Smooth muscle cell (in vitro differentiated cells): ENCODE results near the gene CDH23. TPM values are rescaled to one million over a fixed set of nuclear protein-coding genes. Genes with fewer than 3 reads are reported as not detected.

Experiments used
- DNase-seq: peaks from one replicate; lab custom pipeline; 2025; ENCODE audit not compliant: unreplicated experiment; lab: John Stamatoyannopoulos, UW
- H2AFZ ChIP-seq: fragments of 200-600 bp; sonication (generic); 2 replicates; pipeline ENCODE4 v1.6.0; 2016; ENCODE audit warnings: antibody characterized with exemption, low read depth, mild to moderate bottlenecking
- H3F3A ChIP-seq: fragments of 200-600 bp; sonication (generic); 2 replicates; pipeline ENCODE4 v1.6.0; 2017; ENCODE audit warnings: antibody characterized with exemption, low read depth
- H3K27ac ChIP-seq: fragments of 200-600 bp; sonication (generic); 2 replicates; pipeline ENCODE4 v1.5.1; 2016; ENCODE audit warnings: low read depth, mild to moderate bottlenecking
- H3K27me3 ChIP-seq: fragments of 200-600 bp; sonication (generic); 2 replicates; pipeline ENCODE4 v1.6.1; 2016; ENCODE audit warnings: low read depth, mild to moderate bottlenecking
- H3K36me3 ChIP-seq: fragments of 200-600 bp; sonication (generic); 2 replicates; pipeline ENCODE4 v1.5.1; 2016; ENCODE audit warnings: low read depth
- H3K4me1 ChIP-seq: fragments of 200-600 bp; sonication (generic); 2 replicates; pipeline ENCODE4 v1.5.1; 2016; ENCODE audit warnings: low read depth
- H3K4me2 ChIP-seq: fragments of 200-600 bp; sonication (generic); 2 replicates; pipeline ENCODE4 v1.6.0; 2016; ENCODE audit warnings: mild to moderate bottlenecking
- H3K4me3 ChIP-seq: fragments of 200-600 bp; sonication (generic); 2 replicates; pipeline ENCODE4 v1.5.1; 2016; ENCODE audit warnings: mild to moderate bottlenecking
- H3K79me2 ChIP-seq: fragments of 200-600 bp; sonication (generic); 2 replicates; pipeline ENCODE4 v1.6.0; 2016; ENCODE audit warnings: low read depth, mild to moderate bottlenecking
- H3K9ac ChIP-seq: fragments of 200-600 bp; sonication (generic); 2 replicates; pipeline ENCODE4 v1.6.0; 2016; ENCODE audit warnings: low read depth
- H3K9me3 ChIP-seq: fragments of 200-600 bp; sonication (generic); replicated peaks from 2 replicates; pipeline ENCODE4 v1.5.1; 2016; ENCODE audit warnings: low read depth
- H4K20me1 ChIP-seq: fragments of 200-600 bp; sonication (generic); 2 replicates; pipeline ENCODE4 v1.6.0; 2016; ENCODE audit warnings: low read depth
- WGBS: methylation state at CpG from one replicate; pipeline ENCODE4 v1.1.7; 2016; ENCODE audit warnings: low lambda C conversion rate; 5-methylcytosine and 5-hydroxymethylcytosine counted together
- polyA plus RNA-seq: library from polyadenylated mRNA; unstranded; fragments of >200 nt; fragmentation: Nextera tagmentation; extraction: Ambion mirVana; gene quantifications from 2 replicates; pipeline ENCODE4 v1.2.1, GENCODE V29; 2016
- total RNA-seq: library from RNA; depleted of rRNA; stranded (reverse); fragments of >200 nt; gene quantifications from 2 replicates; pipeline ENCODE4 v1.2.3, GENCODE V29; 2014
- TF ChIP-seq, protein P1 (sequence below): fragments of 200-600 bp; sonication (generic); IDR thresholded peaks from 2 replicates; pipeline ENCODE4 v1.5.1; 2017; ENCODE audit warnings: borderline replicate concordance, mild to moderate bottlenecking, antibody characterized with exemption; ENCODE audit not compliant: insufficient read depth, poor library complexity, severe bottlenecking

CDH23 gene
- total and polyA plus RNA-seq, 2 experiments from 2014 or later = 0.99 to 2.5 TPM

DNA sequence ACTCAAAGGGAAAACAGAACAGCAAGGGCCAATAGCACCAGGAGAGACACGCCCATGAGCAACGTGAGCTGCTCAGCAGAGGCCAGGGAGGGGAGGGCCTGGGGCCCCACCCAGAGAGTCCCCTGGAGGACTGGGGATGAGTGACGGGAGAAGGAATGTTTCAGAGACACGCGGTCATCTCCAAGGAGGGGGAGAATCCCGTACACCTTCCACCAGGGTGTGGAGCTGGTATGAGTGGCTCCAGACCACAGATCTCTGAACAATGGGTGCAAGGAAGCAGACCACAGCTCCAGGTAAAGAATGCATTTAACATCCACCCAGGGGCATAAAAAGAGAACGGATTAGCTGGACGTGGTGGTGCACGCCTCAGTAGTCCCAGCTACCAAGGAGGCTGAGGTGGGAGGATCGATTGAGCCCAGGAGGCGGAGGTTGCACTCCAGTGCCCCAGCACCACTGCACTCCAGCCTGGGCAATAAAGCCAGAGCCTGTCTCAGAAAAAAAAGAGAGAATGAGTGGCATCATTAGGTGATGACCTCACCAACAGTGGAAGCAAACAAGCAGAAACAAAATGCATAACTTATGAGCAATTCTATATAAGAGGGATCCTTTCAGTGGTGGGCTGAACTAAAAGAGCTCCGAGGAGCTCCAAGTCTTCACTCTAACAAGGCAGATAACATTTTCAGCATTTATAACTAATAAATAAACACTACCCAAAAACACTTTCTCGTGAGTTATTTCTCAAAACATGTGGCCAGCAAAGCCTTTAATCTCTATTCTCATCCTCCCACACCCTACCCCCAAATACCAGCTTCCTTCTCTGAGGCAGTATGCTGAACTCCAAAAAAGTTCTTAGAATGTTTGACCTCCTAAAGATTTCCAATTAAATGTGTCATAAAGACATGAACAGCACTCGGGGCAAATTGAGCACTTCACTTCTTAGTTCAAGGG, 441.8 kb downstream of the CDH23 start:
- H3K27ac ChIP-seq = peak overlapping the region; percentile 95
- peaks cover 50% of the 10 kb centered on the region for H3K4me1 ChIP-seq
- H4K20me1 ChIP-seq = peaks cover 100% of the 10 kb centered on the region
- no peaks in the 10 kb centered on the region for H3K27me3 ChIP-seq
- no peak overlapping the region for H3K4me3 ChIP-seq
- no peak overlapping the region for H2AFZ ChIP-seq
- DNase-seq = no peak
- H3F3A ChIP-seq = peaks cover 16% of the 10 kb centered on the region
- H3K9me3 ChIP-seq = no peaks in the 10 kb centered on the region
- TF ChIP-seq, protein P1, sequence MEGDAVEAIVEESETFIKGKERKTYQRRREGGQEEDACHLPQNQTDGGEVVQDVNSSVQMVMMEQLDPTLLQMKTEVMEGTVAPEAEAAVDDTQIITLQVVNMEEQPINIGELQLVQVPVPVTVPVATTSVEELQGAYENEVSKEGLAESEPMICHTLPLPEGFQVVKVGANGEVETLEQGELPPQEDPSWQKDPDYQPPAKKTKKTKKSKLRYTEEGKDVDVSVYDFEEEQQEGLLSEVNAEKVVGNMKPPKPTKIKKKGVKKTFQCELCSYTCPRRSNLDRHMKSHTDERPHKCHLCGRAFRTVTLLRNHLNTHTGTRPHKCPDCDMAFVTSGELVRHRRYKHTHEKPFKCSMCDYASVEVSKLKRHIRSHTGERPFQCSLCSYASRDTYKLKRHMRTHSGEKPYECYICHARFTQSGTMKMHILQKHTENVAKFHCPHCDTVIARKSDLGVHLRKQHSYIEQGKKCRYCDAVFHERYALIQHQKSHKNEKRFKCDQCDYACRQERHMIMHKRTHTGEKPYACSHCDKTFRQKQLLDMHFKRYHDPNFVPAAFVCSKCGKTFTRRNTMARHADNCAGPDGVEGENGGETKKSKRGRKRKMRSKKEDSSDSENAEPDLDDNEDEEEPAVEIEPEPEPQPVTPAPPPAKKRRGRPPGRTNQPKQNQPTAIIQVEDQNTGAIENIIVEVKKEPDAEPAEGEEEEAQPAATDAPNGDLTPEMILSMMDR = no peak
- 44% methylated on average over 14 of the region's 14 CpGs for WGBS
- peaks cover 79% of the 10 kb centered on the region for H3K79me2 ChIP-seq
- H3K4me2 ChIP-seq = peak overlapping the region; percentile 38
- peak overlapping the region; percentile 66 for H3K9ac ChIP-seq
- H3K36me3 ChIP-seq = no peaks in the 10 kb centered on the region

- no peaks in the 10 kb centered on the region for H3K36me3 ChIP-seq
- peak; percentile 20 for DNase-seq
- peaks cover 81% of the 10 kb centered on the region for H3K79me2 ChIP-seq
- peaks cover 100% of the 10 kb centered on the region for H4K20me1 ChIP-seq
- H3K9me3 ChIP-seq = no peaks in the 10 kb centered on the region
- H3K27me3 ChIP-seq = no peaks in the 10 kb centered on the region
- no peak overlapping the region for H3K4me3 ChIP-seq
- WGBS = 9% methylated on average over 6 of the region's 6 CpGs
- peak overlapping the region; percentile 64 for H3K4me2 ChIP-seq
- H3K4me1 ChIP-seq = peaks cover 50% of the 10 kb centered on the region
- H3K27ac ChIP-seq = peak overlapping the region; percentile 95
- TF ChIP-seq, protein P1 = no peak
- H2AFZ ChIP-seq = no peak overlapping the region
- H3K9ac ChIP-seq = no peak overlapping the region
- peaks cover 16% of the 10 kb centered on the region for H3F3A ChIP-seq
Observed at GRCh38 chr10:71840177-71840957, 443.6 kb downstream of the CDH23 start.

DNA sequence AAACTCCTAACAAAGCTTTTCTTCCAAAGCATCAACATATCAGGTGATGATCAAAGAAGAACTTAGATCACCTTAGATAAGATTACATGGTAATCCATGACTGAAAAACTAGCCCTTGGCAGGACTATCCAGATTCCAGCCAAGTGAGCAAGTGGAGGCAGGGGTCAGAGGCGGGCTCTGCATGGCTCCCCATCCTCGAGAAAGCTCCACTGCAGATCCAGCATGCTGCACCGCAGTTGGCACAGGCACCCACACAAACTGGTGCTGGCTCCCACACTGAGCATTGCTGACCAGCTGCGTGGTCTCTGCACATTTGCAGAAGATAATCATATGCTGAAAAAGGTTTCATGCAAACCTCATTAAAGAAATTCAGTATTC, 444.2 kb downstream of the CDH23 start:
- Histone ChIP-seq H4K20me1 (peaks cover 100% of the 10 kb centered on the region), H3K4me1 (peaks cover 49% of the 10 kb centered on the region), H3F3A (peaks cover 16% of the 10 kb centered on the region), H2AFZ (no peak overlapping the region), H3K27me3 (no peaks in the 10 kb centered on the region), H3K79me2 (peaks cover 82% of the 10 kb centered on the region), H3K9ac (no peak overlapping the region), H3K27ac (peak overlapping the region; percentile 95), H3K36me3 (no peaks in the 10 kb centered on the region), H3K9me3 (no peaks in the 10 kb centered on the region), H3K4me2 (no peak overlapping the region), H3K4me3 (no peak overlapping the region)
- DNase-seq = no peak
- TF ChIP-seq, protein P1 = no peak
- WGBS = 89% methylated on average over 4 of the region's 4 CpGs
